SK-N-SH treated with all-trans-retinoic acid at 6 μM for 48 hours (cell line): ENCODE measurements around the gene PRKCB.

Experiments
- RARB ChIP-seq: fragments of 250-450 bp; sonication (Bioruptor Pico); IDR thresholded peaks from 2 replicates; pipeline ENCODE4 v1.8.0; 2021; ENCODE audit warnings: mild to moderate bottlenecking, moderate library complexity
- TCF4 ChIP-seq: fragments of 250-450 bp; sonication (Bioruptor Pico); IDR thresholded peaks from 2 replicates; pipeline ENCODE4 v1.8.0; 2021; ENCODE audit warnings: mild to moderate bottlenecking, moderate library complexity, borderline replicate concordance
- TOX ChIP-seq: fragments of 250-450 bp; sonication (Bioruptor Pico); IDR thresholded peaks from 2 replicates; pipeline ENCODE4 v1.8.0; 2021; ENCODE audit warnings: mild to moderate bottlenecking, moderate library complexity, borderline replicate concordance
- ZNF565 ChIP-seq: fragments of 450-650 bp; formaldehyde crosslinking; conservative IDR thresholded peaks from 2 replicates; pipeline ENCODE4 v1.5.0; 2020; ENCODE audit warnings: low read depth, mild to moderate bottlenecking, moderate library complexity
- TF ChIP-seq, protein P1 (sequence below): fragments of 250-450 bp; sonication (Bioruptor Pico); IDR thresholded peaks from 2 replicates; pipeline ENCODE4 v1.8.0; 2020; ENCODE audit warnings: mild to moderate bottlenecking, moderate library complexity, borderline replicate concordance

GRCh38 chr16:23876256-23876896 lies 40.6 kb downstream of the PRKCB start:
- TF ChIP-seq, protein P1, sequence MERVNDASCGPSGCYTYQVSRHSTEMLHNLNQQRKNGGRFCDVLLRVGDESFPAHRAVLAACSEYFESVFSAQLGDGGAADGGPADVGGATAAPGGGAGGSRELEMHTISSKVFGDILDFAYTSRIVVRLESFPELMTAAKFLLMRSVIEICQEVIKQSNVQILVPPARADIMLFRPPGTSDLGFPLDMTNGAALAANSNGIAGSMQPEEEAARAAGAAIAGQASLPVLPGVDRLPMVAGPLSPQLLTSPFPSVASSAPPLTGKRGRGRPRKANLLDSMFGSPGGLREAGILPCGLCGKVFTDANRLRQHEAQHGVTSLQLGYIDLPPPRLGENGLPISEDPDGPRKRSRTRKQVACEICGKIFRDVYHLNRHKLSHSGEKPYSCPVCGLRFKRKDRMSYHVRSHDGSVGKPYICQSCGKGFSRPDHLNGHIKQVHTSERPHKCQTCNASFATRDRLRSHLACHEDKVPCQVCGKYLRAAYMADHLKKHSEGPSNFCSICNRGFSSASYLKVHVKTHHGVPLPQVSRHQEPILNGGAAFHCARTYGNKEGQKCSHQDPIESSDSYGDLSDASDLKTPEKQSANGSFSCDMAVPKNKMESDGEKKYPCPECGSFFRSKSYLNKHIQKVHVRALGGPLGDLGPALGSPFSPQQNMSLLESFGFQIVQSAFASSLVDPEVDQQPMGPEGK, result no peak
- TF ChIP-seq RARB (no peak), ZNF565 (CRISPR knock-in tag) (no peak), TOX (CRISPR knock-in tag) (no peak), TCF4 (CRISPR knock-in tag) (no peak)
